GM12891 (cell line): ENCODE measurements around the gene ATG5.
"Not testable (repeated sequence)": the region's sequence is repeated elsewhere in the genome, so short reads cannot be mapped to it uniquely, and the experiment has no call there.

ENCODE experiments used
- POLR2A ChIP-seq: IDR thresholded peaks from 2 replicates; pipeline ENCODE4 v1.6.1; 2011; ENCODE audit warnings: low read depth, low read length, control low read depth
- POLR2AphosphoS5 ChIP-seq: IDR thresholded peaks from 2 replicates; pipeline ENCODE4 v1.6.1; 2011; ENCODE audit warnings: low read depth, low read length, control low read depth
- TAF1 ChIP-seq: IDR thresholded peaks from 2 replicates; pipeline ENCODE4 v1.6.1; 2011; ENCODE audit warnings: low read depth, low read length, control low read depth

GRCh38 chr6:106269268-106269919, 56.2 kb downstream of the ATG5 start:
- not testable (repeated sequence) for TF ChIP-seq POLR2AphosphoS5, TAF1, POLR2A
